ENCODE data around the gene TALDO1.

TALDO1 gene

DNA sequence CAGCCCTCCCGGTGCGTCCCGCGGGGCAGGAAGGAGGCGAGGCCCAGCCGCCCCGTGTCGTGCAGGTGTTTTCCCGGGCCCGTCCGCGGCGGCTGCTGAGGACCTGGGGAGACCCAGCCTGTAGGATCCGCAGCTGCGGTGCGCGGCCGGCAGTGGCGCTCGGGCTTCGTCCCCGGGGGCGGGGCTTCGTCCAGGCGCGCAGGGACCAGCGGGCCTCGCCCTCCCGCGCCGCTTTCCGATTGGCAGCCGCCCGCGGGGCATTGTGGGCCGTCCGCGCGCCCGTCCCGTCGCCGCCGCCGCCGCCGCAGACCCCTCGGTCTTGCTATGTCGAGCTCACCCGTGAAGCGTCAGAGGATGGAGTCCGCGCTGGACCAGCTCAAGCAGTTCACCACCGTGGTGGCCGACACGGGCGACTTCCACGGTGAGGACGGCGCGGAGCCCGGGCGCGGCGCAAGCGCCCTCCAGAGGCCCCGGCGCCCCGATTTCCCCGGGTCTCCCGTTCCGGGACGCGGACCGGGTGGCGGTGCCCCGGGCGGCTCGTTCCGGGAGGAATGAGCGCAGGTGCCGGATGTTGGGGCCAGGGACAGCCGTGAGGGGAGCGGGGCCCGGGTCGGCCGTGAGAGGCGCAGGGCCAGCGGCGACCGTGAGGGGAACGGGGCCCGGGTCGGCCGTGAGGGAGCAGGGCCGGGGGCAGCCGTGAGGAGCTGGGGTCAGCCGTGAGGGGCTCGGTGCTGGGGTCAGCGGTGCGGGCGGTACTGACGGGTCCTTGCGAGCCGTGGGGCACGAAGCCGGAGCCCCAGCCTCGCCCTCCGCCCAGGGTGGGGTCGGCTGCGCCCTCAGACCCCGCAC, at the start of gene TALDO1:
TALDO1 (plus strand) TSS at position 307 of the 849 bp plus-strand sequence; CDS start at position 325, 18 bp downstream.
- DNase-seq (ENCODE audit: low read depth): peak; percentile 70

DNA sequence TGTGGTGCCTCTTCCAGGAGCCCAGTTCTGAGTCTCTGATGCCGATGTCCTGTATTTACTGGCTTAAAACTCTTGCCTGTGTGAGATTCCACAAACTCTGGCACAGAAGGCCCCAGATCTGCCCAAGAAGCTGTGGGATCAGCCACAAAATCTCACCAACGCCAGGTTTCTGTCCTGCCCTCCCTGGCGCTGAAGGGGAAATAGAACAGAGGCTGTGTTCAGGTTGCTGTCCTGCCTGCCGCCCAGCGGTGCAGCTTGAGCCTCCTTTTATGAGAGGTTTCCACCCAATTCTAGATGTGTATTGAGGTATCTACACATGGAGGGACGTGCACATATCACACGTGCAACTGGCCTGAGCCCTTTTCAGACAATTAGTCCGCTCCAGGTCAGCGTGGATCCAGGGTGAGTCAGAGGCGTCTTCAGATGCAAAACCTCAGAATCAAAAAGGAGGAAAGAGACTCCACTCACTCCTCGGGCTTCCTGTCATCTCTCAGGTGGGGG, 49.4 kb upstream of the TALDO1 start:
- DNase-seq (ENCODE audit: low read depth): no peak

DNA sequence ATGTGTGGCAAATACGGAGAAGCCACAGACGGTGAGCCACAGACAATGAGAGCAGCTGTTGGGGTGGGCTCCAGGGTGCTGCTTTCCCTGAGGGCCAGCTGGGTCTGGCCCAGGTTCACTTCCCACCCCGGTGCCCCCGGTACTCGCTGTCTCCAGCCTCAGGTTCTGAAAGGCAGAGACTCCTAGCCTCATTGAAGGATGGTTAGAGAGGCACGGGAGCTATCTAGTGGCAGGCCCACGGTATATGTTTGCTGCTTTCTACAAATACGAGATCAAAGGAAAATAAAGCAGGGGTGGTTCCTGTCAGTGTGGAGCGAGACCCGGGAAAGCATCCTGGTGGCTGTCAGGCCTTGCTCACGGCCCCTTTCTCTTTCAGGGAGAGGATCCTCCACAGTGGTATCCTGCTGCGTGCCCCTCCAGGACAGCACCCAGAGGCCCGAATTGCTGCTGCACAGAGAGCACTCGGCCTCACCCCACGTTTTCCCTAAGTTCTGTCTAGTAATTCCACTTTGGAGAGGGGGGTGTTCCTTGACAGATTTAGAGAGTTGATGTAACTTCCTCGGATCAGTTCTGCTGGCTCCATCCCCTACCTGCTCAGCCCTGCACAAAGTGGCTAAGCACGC, 48.7 kb upstream of the TALDO1 start:
- DNase-seq (ENCODE audit: low read depth): no peak

DNA sequence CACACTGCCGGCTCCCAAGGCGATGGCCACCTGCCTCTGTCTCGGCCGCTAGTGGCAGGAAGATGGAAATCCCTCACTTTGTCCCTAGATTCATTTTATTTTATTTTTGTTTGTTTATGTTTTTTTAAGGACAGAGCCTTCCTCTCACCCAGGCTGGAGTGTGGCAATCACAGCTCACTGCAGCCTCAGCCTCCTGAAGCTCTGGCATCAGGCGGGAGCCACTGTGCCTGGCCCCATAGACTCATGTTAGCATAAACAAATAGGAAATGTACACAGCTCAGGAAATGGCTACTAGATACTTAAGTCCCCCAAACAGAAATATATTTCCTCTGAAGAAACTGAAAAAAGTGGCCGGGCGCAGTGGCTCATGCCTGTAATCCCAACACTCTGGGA, 48.2 kb upstream of the TALDO1 start:
- DNase-seq (ENCODE audit: low read depth): no peak

DNA sequence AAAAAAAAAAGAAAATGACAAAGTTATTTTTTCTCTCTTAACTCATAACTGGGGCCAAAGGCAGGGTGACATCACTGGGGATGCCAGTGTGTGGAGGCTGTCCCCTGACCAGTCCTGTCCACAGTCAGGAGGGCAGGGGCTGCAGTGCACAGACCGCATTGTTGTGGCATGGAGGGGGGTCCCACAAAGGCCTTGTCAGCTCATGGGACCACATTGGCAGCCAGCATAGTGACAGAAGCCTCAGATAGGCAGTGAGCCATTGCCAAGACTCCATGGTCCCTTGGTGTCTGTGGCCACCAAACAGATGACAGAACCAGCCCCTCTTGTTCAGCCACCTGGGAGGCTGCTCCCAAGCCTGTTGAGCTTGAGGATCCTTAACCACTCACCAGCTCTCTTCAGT, 47.5 kb upstream of the TALDO1 start:
- no peak for DNase-seq (ENCODE audit: low read depth)

DNA sequence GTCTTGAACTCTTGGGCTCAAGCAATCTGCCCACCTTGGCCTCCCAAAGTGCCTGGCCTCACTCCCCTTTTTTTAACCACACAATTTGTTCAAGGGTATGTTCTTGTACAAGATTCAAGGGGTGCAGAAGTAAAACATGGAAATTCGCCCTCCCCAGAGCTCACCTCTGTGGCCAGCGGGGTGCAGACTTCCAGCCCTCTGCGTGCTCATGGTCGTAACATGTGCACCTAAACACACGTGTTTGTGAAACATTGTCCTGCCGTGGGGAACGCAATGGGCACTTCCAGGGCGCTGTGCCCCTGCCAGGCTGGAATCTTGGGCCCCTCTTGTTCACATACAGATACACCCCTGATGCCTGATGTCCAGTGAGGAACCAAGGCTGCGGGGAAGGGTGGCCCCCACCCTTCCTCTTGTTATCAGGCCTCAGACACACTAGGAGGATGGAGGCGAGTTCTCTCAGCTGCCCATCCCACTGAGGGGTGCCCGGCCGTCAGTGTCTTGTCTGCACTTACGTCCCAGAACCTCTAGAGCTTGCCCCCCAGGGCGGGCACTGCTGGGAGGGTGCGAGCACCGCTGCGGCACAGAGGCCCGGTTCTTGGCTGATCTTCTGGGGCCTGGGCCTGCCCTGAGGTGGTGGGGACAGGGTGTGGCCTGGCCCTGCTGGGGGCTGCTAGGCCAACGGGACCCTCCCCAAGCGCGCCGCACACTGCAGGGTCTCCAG, 45.4 kb upstream of the TALDO1 start:
- no peak for DNase-seq (ENCODE audit: low read depth)

DNA sequence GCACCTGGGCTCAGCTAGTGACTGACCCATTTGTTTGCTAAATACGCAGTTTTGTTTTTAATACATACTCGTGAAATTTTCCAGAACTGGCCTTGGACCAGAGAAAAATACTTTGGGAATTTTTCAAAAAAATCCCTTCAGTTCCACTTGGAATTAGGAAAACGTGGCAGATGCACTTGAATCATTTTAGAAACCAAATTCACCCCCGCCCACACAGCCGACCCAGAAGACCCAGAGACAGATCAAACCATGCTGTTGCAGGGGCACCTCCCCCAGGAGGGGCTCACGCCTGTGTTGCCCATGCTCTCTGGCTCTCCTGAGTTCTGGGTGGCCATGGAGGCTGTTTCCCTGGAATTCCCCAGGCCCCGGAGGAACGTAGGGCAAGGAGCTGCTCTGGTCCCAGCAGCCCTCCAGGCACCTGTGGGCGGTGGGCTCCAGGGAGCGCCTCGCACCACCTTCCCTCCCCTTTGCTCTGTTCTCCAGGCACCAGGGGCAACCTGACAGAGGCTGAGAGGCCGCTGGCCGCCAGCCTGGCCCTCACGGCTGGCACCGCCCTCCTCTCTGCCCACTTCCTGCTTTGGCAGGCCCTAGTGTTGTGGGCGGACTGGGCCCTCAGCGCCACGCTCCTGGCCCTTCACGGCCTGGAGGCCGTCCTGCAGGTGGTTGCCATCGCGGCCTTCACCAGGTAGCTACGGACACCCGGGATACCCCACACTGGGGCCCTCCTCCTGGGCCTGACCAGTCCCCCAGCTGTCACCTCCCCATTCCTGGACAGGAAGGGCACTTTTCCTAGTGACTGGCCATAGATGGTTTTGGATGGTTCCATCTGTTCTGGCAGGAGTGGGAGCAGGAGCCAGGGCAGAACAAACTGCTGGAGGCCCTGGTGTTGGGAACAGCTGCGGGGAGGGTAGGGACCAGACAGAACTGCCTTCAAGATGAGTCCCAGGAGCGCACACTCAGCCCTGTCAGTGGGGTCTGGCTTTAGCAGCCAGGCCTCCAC, 44.5 kb upstream of the TALDO1 start:
- DNase-seq (ENCODE audit: low read depth): no peak

DNA sequence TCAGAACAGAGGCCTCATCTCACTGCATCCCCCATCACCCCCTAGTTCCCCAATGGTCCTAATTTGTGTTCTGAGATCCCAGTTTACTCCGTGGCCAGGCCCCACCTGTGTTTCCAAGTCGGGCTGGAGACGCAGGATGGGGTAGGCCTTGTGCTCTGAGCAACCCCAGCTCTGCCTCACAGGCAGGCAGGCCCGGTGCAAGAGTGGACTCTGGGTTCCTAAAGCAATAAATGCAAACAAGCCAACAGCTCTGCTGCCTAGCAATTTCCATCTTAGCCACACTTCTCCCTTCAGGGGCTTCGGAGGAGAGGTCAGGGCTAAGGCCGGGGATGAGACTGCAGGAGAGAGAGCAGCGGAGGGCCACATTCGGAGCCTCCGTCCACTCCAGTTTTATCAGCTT, 43.8 kb upstream of the TALDO1 start:
- no peak for DNase-seq (ENCODE audit: low read depth)

DNA sequence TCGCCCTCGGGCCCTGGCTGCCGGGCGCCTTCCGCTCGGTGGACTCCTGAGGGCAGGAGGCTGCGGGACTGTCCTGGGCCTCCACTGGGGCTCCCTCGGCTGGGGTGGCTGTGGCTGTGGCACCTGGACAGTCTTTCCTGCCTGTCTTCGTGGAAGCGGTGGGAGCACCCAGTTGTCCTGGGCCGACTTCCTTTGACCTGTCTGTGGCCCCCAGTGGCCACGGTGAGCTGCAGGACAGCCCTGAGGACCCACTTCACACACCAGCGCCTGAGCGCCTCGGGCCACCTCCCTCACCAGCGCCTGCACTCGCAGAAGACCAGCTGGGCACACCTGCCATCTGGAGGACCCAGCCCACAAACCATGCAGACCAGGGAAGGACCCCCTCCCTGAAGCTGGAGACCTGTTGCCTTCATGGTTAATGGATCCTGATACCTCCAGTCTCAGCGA, 43.0 kb upstream of the TALDO1 start:
- DNase-seq (ENCODE audit: low read depth): no peak

DNA sequence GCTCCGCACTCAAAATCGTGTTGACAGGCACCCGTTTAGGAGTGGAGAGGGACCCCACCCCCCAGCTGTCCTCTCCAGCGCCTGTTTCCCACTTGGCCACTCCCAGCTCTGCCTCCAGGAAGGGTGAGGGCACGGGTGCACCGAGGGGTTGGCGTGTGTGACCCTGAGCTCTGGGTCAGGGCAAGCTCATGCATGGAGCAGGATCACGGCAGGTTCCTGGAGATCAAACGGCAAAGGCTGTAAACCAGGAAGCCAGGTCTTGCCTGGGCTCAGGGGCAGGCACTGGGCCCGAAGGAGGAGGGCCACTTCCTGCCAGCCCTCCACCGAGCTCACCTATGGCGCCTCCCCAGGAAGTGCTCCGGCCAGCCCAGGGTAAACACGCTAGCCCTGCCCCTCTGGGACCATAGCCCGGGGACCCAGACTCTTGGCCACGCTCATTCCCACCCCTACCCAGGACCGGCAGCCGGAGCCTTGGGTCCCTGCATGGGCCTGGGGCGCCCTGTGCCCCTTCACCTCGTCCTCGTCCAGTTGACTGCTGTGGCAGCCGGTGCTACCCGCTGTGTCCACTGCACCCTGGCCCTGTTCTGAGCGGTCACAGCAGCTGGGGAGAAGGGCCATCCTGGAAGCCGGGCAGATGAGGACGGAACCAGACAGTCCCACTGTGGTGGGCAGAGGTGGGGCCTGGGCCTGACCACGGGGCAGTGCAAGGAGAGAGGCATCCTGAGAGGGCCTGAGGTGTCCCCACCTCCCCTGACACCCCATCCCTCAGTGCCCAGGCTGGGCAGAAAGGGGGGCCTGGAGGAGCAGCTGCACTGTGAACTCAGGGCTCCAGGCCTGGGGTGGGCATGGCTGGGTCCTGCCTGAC, 42.3 kb upstream of the TALDO1 start:
- DNase-seq (ENCODE audit: low read depth): no peak

DNA sequence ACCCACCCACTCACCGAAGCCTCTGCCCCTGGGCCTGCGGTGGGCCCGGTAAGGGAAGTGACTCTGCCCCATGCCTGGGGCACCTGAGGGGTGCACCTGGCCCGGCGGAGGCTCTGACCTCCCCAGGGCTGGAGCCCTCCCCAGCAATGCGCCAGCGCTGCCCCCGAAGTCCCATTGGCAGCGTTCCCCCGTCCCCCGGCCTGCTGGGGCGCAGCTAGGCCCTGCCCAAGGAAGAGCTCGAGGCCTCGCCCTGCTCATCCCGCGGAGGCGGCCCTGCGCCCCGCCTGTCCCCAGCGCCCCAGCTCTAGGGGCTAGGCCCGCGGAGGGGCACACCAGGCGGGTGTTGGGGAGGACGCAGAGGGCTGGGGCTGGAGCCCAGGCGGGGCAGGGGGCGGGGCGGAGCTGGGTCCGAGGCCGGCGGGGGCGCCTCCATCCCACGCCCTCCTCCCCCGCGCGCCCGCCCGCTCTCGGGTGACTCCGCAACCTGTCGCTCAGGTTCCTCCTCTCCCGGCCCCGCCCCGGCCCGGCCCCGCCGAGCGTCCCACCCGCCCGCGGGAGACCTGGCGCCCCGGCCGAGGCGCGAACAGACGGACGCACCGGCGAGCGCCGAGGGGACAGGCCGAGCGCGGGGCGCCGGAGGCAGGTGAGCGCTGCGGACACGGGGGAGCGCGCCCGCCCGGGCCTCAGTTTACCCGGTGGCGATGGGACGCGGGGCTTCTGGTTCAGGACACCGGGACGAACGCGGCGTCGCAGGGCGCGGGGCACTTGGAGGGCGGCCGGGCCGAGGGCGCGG, 41.4 kb upstream of the TALDO1 start, which contains the start of gene EPS8L2:
EPS8L2 (plus strand) TSS at position 586 of the 793 bp plus-strand sequence. CDS start 3,177 bp downstream, outside the sequence.
- no peak for DNase-seq (ENCODE audit: low read depth)

DNA sequence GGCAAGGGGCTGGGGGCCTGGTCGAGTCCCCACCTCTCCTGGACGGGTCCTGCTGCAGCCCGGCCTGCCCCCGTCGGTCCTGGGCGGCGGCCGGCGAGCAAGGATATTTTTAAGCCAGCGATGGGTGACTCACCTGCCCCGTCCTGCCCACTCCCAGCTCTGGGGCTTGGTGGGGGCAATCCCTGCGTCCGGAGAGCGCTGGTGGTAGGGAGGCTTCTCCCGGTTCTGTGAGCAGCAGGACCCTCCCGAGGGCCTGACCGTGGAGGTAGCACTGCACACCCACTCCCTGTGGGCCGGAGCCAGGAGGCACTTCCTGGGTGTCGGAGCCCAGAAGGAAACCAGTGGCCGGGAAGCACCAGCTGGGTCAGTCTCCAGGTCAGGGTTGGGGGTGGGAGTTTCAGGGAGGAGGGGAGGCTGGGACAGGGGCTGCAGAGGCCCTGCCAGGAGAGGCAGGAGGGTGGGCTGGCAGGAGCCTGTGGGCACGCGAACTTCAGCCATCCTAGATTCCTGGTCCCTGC, 40.8 kb upstream of the TALDO1 start:
- no peak for DNase-seq (ENCODE audit: low read depth)

DNA sequence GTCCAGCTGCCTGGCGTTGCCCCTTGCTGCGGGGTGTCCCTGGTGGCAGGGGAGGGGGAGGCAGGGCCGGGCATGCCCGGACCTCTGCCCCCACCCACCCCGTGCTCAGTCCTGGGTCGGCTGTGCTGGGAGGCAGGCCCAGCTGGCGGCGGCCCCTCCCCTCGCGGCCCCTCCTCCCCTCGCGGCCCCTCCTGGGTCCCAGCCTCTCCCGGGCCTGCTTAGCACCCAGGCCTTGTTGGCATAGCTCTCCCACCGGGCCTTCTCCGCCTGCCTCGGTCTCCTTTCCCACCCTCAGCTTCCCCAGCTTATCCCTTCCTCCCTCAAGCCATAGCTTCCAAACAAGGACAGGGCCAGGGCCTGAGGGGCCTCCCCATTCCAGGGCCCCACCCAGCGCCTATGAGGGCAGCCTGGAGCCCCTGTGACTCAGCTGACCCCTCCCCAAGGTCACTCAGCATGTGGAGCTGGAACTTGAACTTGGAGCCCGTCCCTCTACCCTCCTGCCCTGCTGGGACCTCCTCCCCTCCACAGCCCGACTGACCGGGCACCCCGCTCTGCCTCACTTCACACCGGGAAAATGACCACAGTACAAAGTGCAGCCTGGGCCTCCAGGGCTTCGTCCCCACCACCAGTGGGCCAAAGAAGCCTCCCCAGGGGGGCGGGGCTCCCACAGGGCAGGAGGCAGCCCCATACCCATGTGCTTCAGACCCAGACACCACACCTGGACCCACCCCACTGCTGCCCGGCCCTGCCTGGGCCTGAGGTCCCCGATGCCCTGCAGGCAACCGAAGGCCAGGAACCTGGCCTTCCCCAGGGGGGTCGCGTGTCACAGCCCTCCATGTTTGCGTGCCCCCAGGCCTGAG, 40.1 kb upstream of the TALDO1 start:
- no peak for DNase-seq (ENCODE audit: low read depth)

DNA sequence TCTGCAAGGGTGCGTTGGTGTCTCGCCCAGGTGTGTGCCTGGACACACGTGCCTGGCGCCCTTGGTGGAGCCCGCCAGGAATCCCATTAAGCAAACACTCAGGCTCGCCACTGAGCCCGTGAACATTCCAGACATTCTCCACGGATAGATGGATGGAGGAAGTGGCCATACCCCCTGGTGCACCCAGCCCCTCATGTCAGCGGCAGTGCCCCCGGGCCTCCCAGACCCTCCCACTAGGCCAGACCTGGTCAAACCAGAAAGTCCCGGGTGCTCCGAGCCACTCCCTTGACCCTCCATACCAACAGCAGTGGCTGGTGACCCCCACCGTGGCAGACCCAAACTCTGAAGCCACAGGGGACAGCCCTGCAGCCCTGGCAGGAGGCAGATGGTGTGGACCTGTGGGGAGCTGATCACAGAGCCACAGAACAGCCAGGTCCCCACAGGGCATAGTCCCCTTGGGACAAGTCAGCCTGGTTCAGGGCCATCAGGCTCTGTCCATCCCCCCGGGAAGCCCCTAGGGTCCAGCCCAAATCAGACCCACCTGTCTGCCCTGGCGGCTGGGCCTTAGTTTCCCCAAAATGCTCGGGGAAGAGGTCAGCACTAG, 39.3 kb upstream of the TALDO1 start:
- no peak for DNase-seq (ENCODE audit: low read depth)

DNA sequence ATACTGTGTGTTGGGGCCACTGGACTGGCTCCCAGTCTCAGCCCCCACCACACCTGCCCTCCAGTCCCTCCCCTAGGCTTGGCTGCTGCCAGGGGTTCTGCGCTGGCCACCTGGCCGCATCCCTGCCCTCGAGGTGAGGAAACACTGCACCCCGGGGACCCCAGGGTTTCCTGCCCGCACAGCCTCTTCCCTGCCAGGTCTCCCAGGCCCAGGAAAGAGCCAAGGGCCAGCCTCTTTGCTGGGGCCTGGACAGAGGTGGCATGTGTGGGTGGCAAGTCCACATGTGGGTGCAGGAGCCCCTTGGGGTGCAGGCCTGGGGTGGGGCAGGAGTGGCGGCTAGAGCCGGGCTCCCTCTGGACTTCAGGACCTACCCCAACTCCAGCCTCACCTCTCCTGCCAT, 38.8 kb upstream of the TALDO1 start:
- DNase-seq (ENCODE audit: low read depth): no peak

DNA sequence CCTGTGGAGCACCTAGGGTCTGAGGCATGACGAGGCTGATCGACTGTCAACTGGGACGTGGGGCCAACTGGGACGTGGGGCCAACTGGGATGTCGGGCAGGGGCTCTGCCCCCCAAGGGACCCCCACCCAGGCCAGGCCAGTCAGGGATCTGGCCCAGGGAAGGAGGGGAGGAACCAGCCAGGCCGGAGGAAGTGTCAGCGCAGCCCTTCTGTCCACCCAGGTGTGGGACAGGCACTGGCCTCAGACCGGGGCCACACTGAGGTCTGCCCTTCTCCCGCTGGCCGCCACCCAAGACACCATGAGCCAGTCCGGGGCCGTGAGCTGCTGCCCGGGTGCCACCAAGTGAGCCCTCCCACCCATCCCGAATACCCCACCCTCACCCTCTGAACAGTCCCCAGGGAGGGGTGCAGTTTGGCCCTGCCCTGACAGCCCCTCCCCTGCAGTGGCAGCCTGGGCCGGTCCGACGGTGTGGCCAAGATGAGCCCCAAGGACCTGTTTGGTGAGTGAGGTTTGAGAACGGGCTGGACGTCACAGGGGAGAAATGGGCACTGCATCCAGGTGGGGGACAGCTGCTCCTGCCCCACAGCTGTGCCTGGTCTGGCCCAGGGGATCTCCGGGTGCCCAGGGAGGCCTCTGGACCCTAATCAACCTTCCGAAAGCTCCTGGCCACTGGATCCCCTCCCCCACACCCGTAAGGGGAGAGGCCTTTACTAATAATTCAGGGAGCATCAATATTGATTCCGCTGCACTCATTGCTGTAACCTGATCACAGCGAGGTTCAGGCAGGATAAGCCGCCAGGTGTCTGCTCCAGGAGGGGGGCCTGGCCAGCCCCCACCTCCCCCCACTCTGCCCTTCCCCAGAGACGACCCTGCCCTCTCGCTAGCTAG, 37.9 kb upstream of the TALDO1 start:
- no peak for DNase-seq (ENCODE audit: low read depth)

DNA sequence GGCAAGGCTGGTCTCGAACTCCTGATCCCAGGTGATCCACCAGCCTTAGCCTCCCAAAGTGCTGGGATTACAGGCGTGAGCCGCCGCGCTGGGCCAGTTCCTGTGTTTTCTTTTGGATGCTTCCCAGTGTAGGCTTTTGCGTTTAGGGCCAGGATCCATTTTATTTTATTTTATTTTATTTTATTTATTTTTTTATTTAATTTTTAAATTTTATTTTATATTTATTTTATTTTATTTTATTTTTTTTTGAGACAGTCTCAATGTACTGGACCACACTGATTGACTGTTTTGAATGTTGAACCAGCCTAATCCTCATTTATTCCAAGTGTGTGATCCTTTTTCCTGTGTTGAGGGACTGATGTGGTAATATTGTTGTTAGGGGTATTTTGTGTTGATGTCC, 32.8 kb upstream of the TALDO1 start:
- DNase-seq (ENCODE audit: low read depth): no peak

Data from activated T-helper 1 cell treated with Interleukin-2 at 50 U/mL for 16 hours (primary cell).